ENCODE data around the gene WDR5.

The WDR5 gene

DNA sequence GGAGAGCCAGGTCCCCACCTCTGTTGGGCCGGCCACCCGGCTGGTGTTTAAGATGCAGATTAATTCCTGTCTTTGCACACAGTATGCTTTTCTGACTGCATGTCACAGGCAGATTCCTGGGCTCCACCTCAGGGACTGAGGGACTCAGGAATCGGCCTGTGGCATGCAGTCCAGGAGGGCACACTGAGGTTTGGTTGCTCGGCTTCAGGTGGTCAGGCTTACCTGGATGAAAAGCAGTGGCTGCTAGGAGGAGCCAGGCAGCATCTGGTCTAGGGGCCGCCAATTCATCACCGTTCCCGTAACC, 1.1 kb downstream of the WDR5 start:
- Mint-ChIP-seq H3K4me3 (peak overlapping the region; percentile 93), H3K27me3 (ENCODE audit: low read depth, poor library complexity) (no peaks in the 10 kb centered on the region), H3K9me3 (no peaks in the 10 kb centered on the region), H3K27ac (no peak overlapping the region), H3K36me3 (ENCODE audit: low read depth) (peaks cover 24% of the 10 kb centered on the region), H3K4me1 (peaks cover 65% of the 10 kb centered on the region)
- DNase-seq, result no peak
- TF ChIP-seq, protein P1, sequence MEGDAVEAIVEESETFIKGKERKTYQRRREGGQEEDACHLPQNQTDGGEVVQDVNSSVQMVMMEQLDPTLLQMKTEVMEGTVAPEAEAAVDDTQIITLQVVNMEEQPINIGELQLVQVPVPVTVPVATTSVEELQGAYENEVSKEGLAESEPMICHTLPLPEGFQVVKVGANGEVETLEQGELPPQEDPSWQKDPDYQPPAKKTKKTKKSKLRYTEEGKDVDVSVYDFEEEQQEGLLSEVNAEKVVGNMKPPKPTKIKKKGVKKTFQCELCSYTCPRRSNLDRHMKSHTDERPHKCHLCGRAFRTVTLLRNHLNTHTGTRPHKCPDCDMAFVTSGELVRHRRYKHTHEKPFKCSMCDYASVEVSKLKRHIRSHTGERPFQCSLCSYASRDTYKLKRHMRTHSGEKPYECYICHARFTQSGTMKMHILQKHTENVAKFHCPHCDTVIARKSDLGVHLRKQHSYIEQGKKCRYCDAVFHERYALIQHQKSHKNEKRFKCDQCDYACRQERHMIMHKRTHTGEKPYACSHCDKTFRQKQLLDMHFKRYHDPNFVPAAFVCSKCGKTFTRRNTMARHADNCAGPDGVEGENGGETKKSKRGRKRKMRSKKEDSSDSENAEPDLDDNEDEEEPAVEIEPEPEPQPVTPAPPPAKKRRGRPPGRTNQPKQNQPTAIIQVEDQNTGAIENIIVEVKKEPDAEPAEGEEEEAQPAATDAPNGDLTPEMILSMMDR (IDR thresholded peaks at IDR 0.05), result no peak

DNA sequence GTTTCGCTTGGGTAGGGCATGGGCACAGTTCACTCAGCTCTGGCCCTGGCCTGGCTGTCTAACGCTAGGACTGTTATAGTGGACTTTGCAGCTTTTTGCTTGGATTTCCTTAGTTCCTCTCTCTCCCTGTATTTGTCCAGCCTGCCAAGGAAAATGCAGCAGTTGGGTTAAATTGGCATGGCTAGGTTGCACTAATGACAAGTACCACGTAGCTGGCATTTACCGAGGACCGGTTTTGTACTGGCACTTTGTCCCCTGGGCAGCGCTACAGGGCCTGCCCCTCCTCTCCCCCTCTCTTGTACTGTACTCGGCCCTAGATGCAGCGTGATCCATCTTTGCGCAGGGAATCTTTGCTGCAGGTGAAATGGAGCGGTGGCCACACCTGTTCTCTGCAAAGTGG, 2.4 kb downstream of the WDR5 start:
- H3K36me3 Mint-ChIP-seq (ENCODE audit: low read depth), result peaks cover 35% of the 10 kb centered on the region
- no peaks in the 10 kb centered on the region for H3K27me3 Mint-ChIP-seq (ENCODE audit: low read depth, poor library complexity)
- no peak for DNase-seq
- peak overlapping the region; percentile 74 for H3K4me3 Mint-ChIP-seq
- TF ChIP-seq, protein P1 (IDR thresholded peaks at IDR 0.05), result no peak
- H3K27ac Mint-ChIP-seq, result no peak overlapping the region
- H3K9me3 Mint-ChIP-seq, result no peaks in the 10 kb centered on the region
- peaks cover 66% of the 10 kb centered on the region for H3K4me1 Mint-ChIP-seq

DNA sequence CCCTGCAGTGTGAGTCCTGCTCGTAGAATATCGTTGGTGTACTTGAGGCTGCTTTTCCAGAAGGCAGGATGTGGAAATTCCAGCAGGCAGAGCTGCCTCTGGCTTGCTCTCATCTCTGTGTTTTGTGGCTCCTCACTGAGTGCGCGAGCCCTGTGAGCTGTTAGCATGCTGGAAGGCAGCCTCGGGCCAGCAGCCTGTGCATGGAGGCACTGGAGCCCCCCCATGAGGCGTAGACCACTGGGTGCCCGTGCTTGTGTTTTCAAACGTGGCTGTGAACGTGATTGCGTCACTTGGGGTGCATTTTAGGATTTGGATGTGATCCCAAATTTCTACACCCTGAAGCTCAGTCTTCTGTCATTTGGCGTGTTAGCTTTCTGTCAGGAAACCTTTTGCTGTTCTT, 3.2 kb downstream of the WDR5 start:
- Mint-ChIP-seq H3K4me1 (peaks cover 61% of the 10 kb centered on the region), H3K36me3 (ENCODE audit: low read depth) (peaks cover 36% of the 10 kb centered on the region), H3K4me3 (peak overlapping the region; percentile 74), H3K9me3 (no peaks in the 10 kb centered on the region), H3K27ac (no peak overlapping the region), H3K27me3 (ENCODE audit: low read depth, poor library complexity) (no peaks in the 10 kb centered on the region)
- TF ChIP-seq, protein P1 (IDR thresholded peaks at IDR 0.05), result no peak
- DNase-seq, result no peak

DNA sequence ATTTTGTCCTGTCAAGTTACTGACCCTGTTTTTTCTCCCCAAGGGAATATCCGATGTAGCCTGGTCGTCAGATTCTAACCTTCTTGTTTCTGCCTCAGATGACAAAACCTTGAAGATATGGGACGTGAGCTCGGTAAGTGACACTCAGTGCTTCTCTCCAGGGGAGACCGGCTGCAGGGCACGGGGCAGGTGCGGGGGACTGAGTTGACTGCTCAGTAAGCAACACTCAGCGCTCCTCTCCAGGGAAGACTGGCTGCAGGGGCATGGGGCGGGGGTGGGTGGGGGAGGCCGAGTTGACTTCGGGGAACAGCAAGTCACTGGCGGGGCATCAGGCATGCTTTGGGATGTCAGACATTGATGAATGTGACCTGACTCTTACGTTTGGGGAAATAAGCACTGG, 6.0 kb downstream of the WDR5 start:
- Mint-ChIP-seq H3K4me1 (peaks cover 52% of the 10 kb centered on the region), H3K4me3 (no peak overlapping the region), H3K27ac (peak overlapping the region; percentile 58), H3K9me3 (no peaks in the 10 kb centered on the region), H3K36me3 (ENCODE audit: low read depth) (peaks cover 48% of the 10 kb centered on the region), H3K27me3 (ENCODE audit: low read depth, poor library complexity) (no peaks in the 10 kb centered on the region)
- TF ChIP-seq, protein P1 (IDR thresholded peaks at IDR 0.05), result no peak
- DNase-seq, result no peak

DNA sequence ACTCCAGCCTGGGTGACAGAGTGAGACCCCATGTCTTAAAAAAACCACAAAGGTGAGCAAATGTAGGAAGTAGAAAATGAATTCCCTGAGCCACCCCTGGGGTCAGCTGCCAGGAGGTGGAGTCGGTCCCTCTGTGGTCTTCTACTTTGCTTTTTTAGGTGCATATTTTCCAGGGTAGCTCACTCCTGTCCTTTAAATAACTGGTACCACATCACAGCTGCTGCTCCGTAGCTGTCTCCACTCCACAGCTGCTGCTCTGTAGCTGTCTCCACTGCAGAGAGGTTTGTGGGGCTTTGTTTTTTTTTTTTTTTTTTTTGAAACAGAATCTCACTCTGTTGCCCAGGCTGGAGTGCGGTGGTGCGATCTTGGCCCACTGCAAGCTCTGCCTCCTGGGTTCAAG, 8.9 kb downstream of the WDR5 start:
- H3K27me3 Mint-ChIP-seq (ENCODE audit: low read depth, poor library complexity), result no peaks in the 10 kb centered on the region
- no peaks in the 10 kb centered on the region for H3K9me3 Mint-ChIP-seq
- DNase-seq, result no peak
- no peak overlapping the region for H3K4me3 Mint-ChIP-seq
- H3K4me1 Mint-ChIP-seq, result peaks cover 29% of the 10 kb centered on the region
- TF ChIP-seq, protein P1 (IDR thresholded peaks at IDR 0.05), result no peak
- H3K36me3 Mint-ChIP-seq (ENCODE audit: low read depth), result peaks cover 72% of the 10 kb centered on the region
- no peak overlapping the region for H3K27ac Mint-ChIP-seq

DNA sequence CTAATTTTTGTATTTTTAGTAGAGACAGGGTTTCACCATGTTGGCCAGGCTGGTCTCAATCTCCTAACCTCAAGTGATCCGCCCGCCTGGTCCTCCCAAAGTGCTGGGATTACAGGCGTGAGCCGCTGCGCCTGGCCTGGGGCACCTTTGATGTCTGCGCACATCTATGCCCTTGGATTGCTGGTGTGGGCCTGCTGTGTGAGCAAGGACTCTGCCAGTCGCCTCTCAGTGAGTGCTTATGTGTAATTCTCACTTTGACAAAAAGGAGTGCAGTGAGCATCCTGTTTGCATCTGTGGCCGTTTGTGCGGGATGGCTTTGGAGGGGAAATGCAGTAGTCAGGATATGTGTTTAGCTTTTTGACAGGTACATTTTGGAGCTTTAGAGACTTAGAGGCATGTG, 9.4 kb downstream of the WDR5 start:
- Mint-ChIP-seq H3K27ac (no peak overlapping the region), H3K9me3 (no peaks in the 10 kb centered on the region), H3K4me3 (no peak overlapping the region), H3K4me1 (peaks cover 25% of the 10 kb centered on the region), H3K36me3 (ENCODE audit: low read depth) (peaks cover 71% of the 10 kb centered on the region), H3K27me3 (ENCODE audit: low read depth, poor library complexity) (no peaks in the 10 kb centered on the region)
- no peak for DNase-seq
- TF ChIP-seq, protein P1 (IDR thresholded peaks at IDR 0.05), result no peak

All from nephron progenitor cell (in vitro differentiated cells).